RPMI8226 (cell line): Measurements from ENCODE around the gene PAIP2.
"Not testable (repeated sequence)": the region's sequence is repeated elsewhere in the genome, so short reads cannot be mapped to it uniquely, and the experiment has no call there.

Experiments used
- DNase-seq: peaks from one replicate; pipeline ENCODE4 v3.0.0-alpha.2; 2015

The PAIP2 gene

GRCh38 chr5:139335811-139336210 lies 5.8 kb upstream of the PAIP2 start:
- DNase-seq = no peak

DNA sequence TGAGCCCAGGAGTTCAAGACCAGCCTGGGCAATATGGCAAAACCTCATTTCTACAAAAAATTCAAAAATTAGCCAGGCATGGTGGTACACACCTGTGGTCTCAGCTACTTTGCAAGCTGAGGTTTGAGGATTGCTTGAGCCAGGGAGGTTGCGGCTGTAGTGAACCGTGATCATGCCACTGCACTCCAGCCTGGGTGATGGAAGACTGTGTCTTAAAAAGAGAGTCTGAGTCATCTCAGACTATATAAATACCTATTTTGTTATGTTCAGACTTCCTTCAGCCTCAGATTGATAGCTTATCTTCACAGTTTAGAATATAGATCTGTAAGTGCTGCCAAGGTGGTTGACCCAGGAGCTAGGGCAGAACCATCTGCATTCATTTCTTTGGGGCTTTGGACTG lies 1.6 kb upstream of the PAIP2 start:
- DNase-seq = no peak

DNA sequence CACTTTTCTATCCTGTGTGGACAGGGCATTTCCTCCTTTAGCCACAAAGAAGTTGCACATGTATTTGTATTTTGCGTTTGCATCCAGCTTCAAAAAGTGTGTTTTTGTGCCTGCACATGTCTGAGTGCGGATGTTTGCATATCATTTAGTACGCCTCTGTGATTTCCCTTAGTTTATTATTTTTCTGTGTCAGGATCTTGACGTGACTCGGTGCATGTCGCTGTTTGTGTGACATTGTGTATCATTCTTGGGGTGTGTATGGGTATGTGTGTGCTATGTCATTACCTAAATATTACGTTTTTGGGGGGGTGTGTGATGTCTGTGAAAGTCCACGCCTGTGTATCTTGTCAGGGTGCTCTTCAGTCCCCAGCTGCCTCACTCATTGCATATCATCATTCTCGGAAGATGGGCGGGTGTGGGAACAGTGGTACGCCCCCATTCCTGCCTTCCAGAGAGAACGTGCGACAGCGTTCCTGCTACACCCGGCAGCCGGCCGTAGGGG lies 416 bp upstream of the PAIP2 start:
- no peak for DNase-seq

DNA sequence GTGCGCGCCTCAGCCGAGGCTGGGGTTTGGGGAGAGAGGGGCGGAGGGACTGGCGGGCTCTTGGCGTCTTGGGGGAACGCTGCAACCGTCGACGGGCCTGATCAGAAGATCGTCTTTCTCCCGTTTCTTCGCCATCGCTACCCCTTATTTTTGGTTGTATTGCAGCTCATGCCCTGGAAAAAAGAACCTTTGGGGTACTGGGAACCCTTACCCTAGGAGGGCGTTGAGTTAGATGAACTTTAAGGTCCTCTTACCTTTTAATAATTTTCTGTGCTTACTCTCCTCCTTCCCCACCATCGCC lies 719 bp downstream of the PAIP2 start:
- DNase-seq = no peak

GRCh38 chr5:139343476-139343875 lies 1.8 kb downstream of the PAIP2 start:
- no peak for DNase-seq

DNA sequence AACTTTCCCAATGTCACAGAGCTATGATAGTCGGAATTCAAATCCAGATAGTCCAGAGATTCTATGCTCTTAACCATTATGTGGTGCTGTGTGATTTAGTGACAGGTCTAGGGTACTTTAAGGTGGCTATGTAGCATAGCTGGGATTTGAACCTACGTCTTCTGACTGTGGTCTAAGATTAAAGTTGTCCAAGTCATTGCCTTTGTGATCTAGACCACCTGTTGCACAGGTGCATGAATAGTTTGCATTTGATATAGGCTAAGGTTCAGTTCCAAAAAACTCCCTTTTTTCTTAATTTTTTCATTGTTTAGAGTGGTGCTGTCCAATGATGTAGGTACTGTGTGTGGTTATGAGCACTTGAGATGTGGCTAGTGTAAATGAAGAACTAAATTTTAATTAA lies 2.5 kb downstream of the PAIP2 start:
- no peak for DNase-seq

DNA sequence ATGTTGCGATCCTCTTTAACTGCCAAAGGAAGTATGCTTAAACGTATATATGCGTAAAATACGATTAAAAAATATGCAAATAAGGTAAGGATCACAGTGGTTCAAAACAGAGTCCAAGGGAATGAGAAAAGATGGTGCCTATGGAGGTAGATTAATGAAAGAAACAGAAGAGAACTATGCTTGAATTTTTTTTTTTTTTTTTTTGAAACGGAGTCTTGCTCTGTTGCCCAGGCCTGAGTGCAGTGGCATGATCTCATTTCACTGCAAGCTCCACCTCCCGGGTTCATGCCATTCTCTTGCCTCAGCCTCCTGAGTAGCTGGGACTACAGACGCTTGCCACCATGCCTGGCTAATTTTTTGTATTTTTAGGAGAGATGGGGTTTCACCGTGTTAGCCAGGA lies 3.8 kb downstream of the PAIP2 start:
- DNase-seq = not testable (repeated sequence)

DNA sequence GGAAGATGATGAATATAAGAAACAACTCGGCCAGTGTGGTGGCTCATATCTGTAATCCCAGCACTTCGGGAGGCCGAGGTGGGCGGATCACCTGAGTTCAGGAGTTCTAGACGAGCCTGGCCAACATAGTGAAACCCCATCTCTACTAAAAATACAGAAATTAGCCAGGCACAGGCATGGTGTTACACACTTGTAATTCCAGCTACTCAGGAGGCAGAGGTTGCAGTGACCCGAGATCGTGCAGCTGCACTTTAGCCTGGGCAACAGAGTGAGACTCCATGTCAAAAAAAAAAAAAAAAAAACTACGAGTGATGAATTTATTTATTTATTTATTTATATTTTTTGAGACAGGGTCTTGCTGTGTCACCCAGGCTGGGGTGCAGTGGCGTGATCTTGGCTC lies 6.2 kb downstream of the PAIP2 start:
- not testable (repeated sequence) for DNase-seq

- no peak for DNase-seq
Observed at GRCh38 chr5:139354186-139354585, 12.5 kb downstream of the PAIP2 start.

DNA sequence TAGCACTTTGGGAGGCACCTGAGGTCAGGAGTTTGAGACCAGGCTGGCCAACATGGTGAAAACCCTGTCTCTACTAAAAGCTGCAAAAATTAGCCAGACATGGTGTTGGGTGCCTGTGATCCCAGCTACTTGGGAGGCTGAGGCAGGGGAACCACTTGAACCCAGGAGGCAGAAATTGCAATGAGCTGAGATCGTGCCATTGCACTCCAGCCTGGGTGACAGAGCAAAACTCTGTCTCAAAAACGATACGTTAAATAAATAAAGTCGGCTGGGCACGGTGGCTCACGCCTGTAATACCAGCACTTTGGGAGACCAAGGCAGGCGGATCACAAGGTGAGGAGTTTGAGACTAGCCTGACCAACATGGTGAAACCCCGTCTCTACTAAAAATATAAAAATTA lies 14.2 kb downstream of the PAIP2 start:
- DNase-seq = not testable (repeated sequence)

- DNase-seq = no peak
Observed at GRCh38 chr5:139358064-139358463, 16.4 kb downstream of the PAIP2 start.

- DNase-seq = no peak
Observed at GRCh38 chr5:139360384-139360783, 18.7 kb downstream of the PAIP2 start.

GRCh38 chr5:139361835-139362429 lies 20.3 kb downstream of the PAIP2 start:
- no peak for DNase-seq

DNA sequence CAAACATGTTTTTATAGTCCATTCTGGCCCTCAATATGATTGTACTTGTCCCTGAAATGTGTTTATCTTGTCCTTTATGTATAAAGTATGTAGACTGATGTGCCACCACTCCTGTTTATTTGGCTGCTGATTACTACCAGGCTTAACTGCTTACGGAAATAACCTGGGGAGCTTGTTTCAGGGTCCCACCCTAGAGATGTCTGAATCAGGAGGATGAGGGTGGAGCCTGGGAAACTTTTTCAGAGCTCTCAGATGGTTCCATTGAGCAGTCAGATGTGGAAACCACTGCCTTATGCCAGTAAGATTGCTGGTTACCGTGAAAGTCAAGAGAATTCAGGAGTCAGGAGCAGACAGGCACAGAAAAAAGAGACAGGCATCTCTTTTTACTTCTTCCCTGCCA lies 22.3 kb downstream of the PAIP2 start:
- no peak for DNase-seq

- DNase-seq = no peak
Observed at GRCh38 chr5:139364466-139364865, 22.8 kb downstream of the PAIP2 start.

- no peak for DNase-seq
Observed at GRCh38 chr5:139368613-139369012, 27.0 kb downstream of the PAIP2 start.

GRCh38 chr5:139369181-139369580 lies 27.5 kb downstream of the PAIP2 start:
- no peak for DNase-seq

DNA sequence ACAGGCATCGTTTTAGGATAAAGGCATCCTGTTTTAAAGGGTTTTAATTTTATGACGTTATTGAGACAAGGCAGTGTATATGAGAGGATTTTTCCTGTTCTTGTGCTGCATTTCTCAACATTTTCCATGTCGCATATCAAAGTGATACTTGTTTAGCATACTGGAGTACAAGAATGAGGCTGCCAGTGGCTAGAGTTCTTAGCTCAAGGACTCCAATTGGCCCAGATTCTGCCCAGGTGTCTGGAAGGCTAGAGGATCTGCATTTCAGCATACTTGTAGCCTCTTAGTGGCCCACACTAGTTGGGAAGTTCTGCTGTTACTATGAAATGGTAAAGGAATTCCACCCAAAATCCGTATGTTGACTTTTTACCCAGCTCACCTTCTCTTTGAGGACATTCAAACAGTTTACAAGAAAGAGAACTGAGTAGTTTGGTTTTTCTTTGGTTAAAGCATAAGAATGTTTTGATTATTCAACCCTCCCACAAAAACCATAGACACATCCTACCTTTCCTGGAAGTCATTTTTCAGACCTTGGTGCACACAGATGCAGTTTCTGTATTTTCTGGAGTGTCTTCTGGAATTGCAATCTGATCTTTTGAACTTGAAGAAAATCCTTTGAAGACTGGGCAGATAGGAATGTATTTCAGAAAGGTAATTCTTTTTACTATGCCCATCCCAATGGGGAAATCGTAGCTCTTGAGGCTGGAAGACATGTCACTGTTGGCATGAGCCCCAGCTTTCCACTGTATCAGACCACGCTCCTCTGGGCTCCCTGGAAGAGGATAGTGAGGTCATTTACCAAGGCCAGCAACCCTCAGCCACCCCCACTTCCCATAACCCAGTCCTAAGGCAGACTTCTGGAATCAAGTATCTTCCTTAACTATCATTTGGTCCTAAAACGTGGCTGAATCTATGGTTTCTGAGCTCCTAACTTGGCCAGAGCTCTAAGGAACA lies 30.1 kb downstream of the PAIP2 start:
- no peak for DNase-seq

DNA sequence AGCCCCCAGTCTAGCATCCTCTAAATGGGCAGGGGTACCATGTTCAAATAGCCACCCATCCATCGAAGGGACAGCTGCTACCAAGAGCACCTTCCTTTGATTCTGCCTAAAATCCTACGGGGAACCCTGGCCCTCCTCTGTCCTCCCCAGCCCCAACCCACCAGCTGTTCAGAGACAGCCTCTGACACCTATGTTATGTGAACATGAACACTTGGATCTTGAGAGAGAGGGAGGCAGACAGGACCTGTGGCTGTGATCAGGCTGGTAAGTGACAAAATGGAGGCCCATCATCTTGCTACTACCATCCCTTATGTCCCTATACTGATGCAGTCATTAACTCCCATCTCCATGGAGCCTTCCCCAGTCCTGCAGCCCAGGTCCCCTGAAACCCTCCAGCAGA lies 33.3 kb downstream of the PAIP2 start:
- DNase-seq = no peak

- no peak for DNase-seq
Observed at GRCh38 chr5:139376364-139376763, 34.7 kb downstream of the PAIP2 start.

- no peak for DNase-seq
Observed at GRCh38 chr5:139377226-139377625, 35.6 kb downstream of the PAIP2 start.

DNA sequence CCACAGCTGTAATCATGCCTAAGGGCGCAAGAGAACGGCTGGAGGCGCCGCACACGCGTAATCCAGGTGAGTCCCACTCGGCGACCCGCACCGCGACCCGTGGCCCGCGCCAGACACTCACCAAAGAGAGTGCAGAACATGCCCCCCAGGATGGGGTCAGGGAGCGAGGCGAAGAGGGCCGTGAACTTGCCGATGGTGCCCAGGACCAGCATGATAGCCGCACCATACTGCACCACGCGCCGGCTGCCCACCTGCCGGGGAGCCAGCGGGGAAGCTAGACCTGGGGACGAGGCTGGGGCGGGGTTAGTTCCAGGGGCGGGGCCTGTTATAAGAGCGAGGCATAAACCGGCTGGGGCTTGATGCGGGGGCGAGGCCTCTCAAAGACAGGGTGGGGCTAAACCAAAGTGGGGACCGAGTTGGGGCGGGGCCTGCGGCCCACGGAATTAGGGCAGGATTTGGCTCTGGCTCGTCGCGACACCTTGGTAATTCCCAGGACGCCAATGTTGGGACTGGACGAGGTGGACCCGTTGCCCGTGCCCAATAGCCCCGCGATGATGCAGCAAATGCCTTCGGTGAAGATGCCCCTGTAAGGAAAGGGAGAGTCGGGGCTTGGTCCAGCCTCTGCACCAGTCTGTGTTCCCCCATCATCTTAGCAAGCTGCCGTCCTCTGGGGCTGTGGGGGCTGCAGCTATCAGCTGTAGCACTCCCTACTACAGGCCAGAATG lies 36.6 kb downstream of the PAIP2 start:
- DNase-seq = no peak

GRCh38 chr5:139378941-139379361 lies 37.3 kb downstream of the PAIP2 start:
- no peak for DNase-seq
